Astrocyte of the hippocampus (primary cell): ENCODE results near the gene DAZAP2.
"Not testable (repeated sequence)": the region's sequence is repeated elsewhere in the genome, so short reads cannot be mapped to it uniquely, and the experiment has no call there.

Experiments used
- DNase-seq: peaks from one replicate; pipeline ENCODE4 v3.0.0; 2011; ENCODE audit warnings: low read depth, low spot score

The DAZAP2 gene

GRCh38 chr12:51247523-51248206 lies 9.0 kb downstream of the DAZAP2 start:
- DNase-seq, result no peak

GRCh38 chr12:51253276-51253675 lies 14.7 kb downstream of the DAZAP2 start:
- DNase-seq, result no peak

- peak; percentile 57 for DNase-seq
Measured at GRCh38 chr12:51254536-51254935, 15.9 kb downstream of the DAZAP2 start.

GRCh38 chr12:51259600-51259999 lies 21.0 kb downstream of the DAZAP2 start:
- not testable (repeated sequence) for DNase-seq

- peak; percentile 56 for DNase-seq
Measured at GRCh38 chr12:51262758-51263177, 24.1 kb downstream of the DAZAP2 start.

GRCh38 chr12:51263341-51263740 lies 24.7 kb downstream of the DAZAP2 start:
- DNase-seq, result no peak

- DNase-seq, result no peak
Measured at GRCh38 chr12:51264297-51264696, 25.7 kb downstream of the DAZAP2 start.

GRCh38 chr12:51265024-51265423 lies 26.4 kb downstream of the DAZAP2 start:
- DNase-seq, result no peak

- peak; percentile 77 for DNase-seq
Measured at GRCh38 chr12:51269174-51270066, 30.8 kb downstream of the DAZAP2 start.

GRCh38 chr12:51270067-51270950 lies 31.7 kb downstream of the DAZAP2 start, which contains the start of gene SMAGP:
TSS of gene SMAGP (minus strand) at chr12:51270415. CDS start at chr12:51269278, 1,137 bp downstream.
- DNase-seq, result peak; percentile 81

GRCh38 chr12:51270951-51271518 lies 32.4 kb downstream of the DAZAP2 start:
- DNase-seq, result peak; percentile 85

GRCh38 chr12:51272810-51273209 lies 34.2 kb downstream of the DAZAP2 start:
- not testable (repeated sequence) for DNase-seq

- no peak for DNase-seq
Measured at GRCh38 chr12:51275088-51275487, 36.5 kb downstream of the DAZAP2 start.

GRCh38 chr12:51281202-51281924 lies 42.7 kb downstream of the DAZAP2 start:
- peak; percentile 9 for DNase-seq

- no peak for DNase-seq
Measured at GRCh38 chr12:51285843-51286242, 47.2 kb downstream of the DAZAP2 start.

- DNase-seq, result not testable (repeated sequence)
Measured at GRCh38 chr12:51291603-51292513, 53.2 kb downstream of the DAZAP2 start.
